ENCODE data around the gene GFPT2. TPM values are rescaled to one million over a fixed set of nuclear protein-coding genes. Genes with fewer than 3 reads are reported as not detected.

GFPT2 gene
- polyA plus RNA-seq, 1 donor: 5.1 TPM

- DNase-seq: no peak
Measured at GRCh38 chr5:180352116-180353047, 754 bp downstream of the GFPT2 start.

- DNase-seq: no peak
Measured at GRCh38 chr5:180350711-180351465, 2.2 kb downstream of the GFPT2 start.

- no peak for DNase-seq
Measured at GRCh38 chr5:180350296-180350695, 2.8 kb downstream of the GFPT2 start.

- no peak for DNase-seq
Measured at GRCh38 chr5:180349391-180349790, 3.7 kb downstream of the GFPT2 start.

- DNase-seq: no peak
Measured at GRCh38 chr5:180348336-180348735, 4.8 kb downstream of the GFPT2 start.

GRCh38 chr5:180347702-180348101 is 5.4 kb downstream of the GFPT2 start:
- DNase-seq: no peak

- DNase-seq: no peak
Measured at GRCh38 chr5:180346358-180346757, 6.8 kb downstream of the GFPT2 start.

- DNase-seq: no peak
Measured at GRCh38 chr5:180345781-180346180, 7.4 kb downstream of the GFPT2 start.

GRCh38 chr5:180345186-180345585 is 8.0 kb downstream of the GFPT2 start:
- DNase-seq: no peak

GRCh38 chr5:180344696-180344999 is 8.5 kb downstream of the GFPT2 start:
- no peak for DNase-seq

GRCh38 chr5:180343831-180344695 is 9.1 kb downstream of the GFPT2 start:
- no peak for DNase-seq

GRCh38 chr5:180343110-180343830 is 9.9 kb downstream of the GFPT2 start:
- DNase-seq: no peak

- DNase-seq: no peak
Measured at GRCh38 chr5:180341595-180341994, 11.5 kb downstream of the GFPT2 start.

- no peak for DNase-seq
Measured at GRCh38 chr5:180340856-180341255, 12.3 kb downstream of the GFPT2 start.

GRCh38 chr5:180339583-180340183 is 13.5 kb downstream of the GFPT2 start:
- no peak for DNase-seq

- DNase-seq: no peak
Measured at GRCh38 chr5:180338001-180338707, 15.0 kb downstream of the GFPT2 start.

- DNase-seq: no peak
Measured at GRCh38 chr5:180336234-180337020, 16.7 kb downstream of the GFPT2 start.

- no peak for DNase-seq
Measured at GRCh38 chr5:180335614-180336233, 17.4 kb downstream of the GFPT2 start.
